Ramos (cell line): ENCODE measurements around the gene HNRNPUL2.

Experiments
- in situ Hi-C: fragments of 300-500 bp; cut with MboI; formaldehyde crosslinking; loops from one replicate; pipeline ENCODE4 v1.14.3; 2022; ENCODE audit warnings: low sequenced_read_pairs; ENCODE audit not compliant: unreplicated experiment

HNRNPUL2 gene

DNA sequence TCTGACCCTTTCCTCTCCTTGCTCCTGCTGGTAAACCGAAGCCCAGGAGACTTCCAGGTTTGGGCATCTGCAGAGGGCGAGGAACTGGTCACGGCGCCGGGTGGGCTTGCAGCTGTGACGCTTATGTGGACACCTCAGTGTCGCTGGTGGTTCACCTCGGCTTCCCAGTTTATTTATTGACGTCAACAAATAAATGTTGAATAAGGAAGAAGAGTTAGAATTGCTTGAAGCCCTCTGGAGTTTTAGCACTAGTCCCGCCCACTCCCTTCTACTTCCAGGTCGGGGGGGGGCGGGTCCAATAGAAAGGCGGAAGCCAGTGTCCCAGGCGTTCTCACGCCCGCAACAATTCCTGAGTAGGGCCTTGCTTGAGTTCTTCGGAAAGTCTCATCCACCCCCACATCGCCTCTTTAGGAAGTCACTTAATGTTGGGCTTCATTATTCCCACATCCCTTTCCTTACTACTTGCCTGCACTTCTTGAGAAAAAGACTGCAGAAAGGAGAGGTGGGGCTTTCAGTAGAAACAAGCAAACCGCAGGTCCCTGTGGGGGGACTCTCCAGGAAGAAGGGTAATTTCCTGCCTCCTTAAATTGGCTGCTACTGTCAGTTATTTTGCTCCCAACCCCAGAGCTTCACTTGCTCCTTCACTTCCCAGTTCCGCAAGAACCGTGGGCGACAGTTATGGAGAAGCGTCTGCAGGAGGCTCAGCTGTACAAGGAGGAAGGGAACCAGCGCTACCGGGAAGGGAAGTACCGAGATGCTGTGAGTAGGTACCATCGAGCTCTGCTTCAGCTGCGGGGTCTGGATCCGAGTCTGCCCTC is 1.1 kb upstream of the HNRNPUL2 start, which contains the start of gene TTC9C:
Gene TTC9C (plus strand): TSS at position 316 of the 818 bp plus-strand sequence. CDS start 363 bp downstream, at position 679.
- in situ Hi-C loops = no loop called here

- in situ Hi-C loops = no loop called here
These were observed 564 bp upstream of the HNRNPUL2 start for GRCh38 chr11:62727872-62728170.

- in situ Hi-C loops = no loop called here
These were observed 417 bp downstream of the HNRNPUL2 start for GRCh38 chr11:62726915-62727164.

GRCh38 chr11:62726156-62726914 is 922 bp downstream of the HNRNPUL2 start:
- in situ Hi-C loops = no loop called here

- in situ Hi-C loops = no loop called here
These were observed 1.6 kb downstream of the HNRNPUL2 start for GRCh38 chr11:62725646-62726045.

DNA sequence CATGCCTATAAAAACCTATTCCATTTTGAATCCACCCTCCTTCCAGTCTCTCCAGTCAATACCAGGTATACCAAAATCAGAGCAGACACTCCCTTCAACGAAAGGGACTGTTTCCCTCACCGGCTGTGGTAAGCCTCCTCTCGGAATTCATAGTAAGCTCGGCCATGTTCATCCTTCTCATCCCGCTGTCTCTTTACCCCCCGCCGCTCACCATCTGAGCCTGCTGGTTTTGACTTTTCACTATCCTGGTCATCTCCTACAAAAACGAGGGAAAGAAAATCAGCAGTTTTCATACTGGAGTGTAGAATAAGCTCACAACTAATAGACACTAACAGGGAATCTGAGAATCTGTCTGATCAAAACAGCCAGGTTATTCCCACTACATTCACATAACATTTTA is 3.1 kb downstream of the HNRNPUL2 start:
- in situ Hi-C loops = no loop called here

- in situ Hi-C loops = no loop called here
These were observed 5.3 kb downstream of the HNRNPUL2 start for GRCh38 chr11:62721994-62722393.

- in situ Hi-C loops = no loop called here
These were observed 7.8 kb downstream of the HNRNPUL2 start for GRCh38 chr11:62719302-62719978.

- in situ Hi-C loops = no loop called here
These were observed 10.4 kb downstream of the HNRNPUL2 start for GRCh38 chr11:62716816-62717215.

- in situ Hi-C loops = no loop called here
These were observed 11.1 kb downstream of the HNRNPUL2 start for GRCh38 chr11:62716206-62716605.

- in situ Hi-C loops = no loop called here
These were observed 11.8 kb downstream of the HNRNPUL2 start for GRCh38 chr11:62715150-62716130.

DNA sequence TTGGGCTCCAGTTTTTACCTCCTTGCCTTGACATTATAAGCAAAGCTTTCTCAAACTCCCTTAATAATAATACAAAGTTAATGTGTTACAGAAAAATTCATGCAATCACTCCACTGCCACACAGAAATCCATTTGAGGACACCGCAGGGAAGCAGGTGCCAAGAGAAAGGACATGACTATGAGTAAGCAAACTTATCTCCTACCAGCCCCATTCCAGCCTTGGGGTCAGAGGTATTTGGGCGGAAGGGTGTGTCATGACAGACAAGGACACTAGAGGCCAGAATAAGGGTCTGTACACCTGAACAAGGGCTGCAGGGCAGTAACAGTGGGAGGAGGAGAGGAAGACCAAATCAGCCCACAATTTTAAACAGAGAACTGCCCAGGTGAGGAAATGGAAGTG is 13.9 kb downstream of the HNRNPUL2 start:
- in situ Hi-C loops = no loop called here

DNA sequence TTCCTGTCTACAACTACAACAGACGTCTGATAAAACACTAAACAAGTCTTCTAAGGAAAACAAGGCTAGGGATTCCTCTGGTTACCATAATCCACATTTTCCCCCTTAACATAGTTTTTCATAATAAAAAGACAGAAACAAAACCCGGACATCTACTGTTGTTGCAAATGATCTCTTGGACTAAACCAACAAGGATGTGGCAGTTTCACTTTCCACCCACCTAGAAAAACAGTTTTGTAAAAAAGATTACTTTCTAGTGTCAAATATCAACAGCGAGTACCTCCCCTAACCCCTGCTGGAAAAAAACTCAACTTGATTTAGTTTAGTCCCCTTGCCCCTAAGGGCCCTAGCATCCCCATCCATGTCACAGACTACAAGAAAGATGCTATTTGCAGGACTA is 14.4 kb downstream of the HNRNPUL2 start:
- in situ Hi-C loops = no loop called here

DNA sequence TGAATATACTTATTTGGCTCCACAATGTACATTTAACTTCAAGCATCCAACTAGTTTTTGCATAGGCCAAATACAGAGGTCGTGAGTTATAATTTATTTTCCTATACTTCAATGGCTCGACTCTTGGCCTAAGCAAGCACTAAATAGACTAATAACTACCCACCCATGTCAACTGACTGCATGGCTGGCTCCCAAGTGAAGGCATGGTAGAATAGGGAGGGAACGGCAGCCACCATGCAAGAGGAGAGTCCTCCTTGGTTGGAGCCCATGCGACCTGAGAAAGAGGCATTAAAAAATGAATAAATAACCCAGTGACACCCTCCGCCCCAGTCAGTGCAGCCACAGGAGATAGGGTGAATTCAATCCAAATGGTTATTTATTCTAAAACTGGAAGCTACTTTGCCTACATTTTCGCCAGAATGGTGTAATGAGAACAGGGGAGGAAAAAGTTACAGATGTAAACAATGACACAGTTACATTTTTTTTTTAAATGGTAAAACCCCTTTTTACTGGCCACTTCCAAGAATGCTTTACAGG is 14.9 kb downstream of the HNRNPUL2 start:
- in situ Hi-C loops = no loop called here

DNA sequence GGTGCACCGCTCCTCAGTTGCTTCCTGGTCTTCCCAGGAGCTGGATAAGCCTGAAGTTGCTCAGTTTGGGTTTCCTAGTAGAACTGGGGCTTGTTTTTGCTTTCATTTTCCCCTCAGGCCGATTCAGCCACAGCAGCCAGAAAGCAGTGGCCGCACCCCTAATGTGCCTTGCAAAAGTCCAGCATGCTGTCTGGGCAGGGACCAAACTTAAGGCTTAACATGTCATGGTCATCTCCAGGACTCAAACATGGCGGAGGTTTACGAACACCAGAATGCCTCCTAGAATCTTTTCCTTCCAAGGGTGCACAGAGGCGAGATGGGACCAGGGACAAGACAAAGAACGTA is 17.3 kb downstream of the HNRNPUL2 start:
- in situ Hi-C loops = no loop called here

GRCh38 chr11:62709247-62710000 is 17.8 kb downstream of the HNRNPUL2 start:
- in situ Hi-C loops = no loop called here

GRCh38 chr11:62708793-62709192 is 18.5 kb downstream of the HNRNPUL2 start:
- in situ Hi-C loops = no loop called here

GRCh38 chr11:62708392-62708791 is 18.9 kb downstream of the HNRNPUL2 start:
- in situ Hi-C loops = no loop called here

DNA sequence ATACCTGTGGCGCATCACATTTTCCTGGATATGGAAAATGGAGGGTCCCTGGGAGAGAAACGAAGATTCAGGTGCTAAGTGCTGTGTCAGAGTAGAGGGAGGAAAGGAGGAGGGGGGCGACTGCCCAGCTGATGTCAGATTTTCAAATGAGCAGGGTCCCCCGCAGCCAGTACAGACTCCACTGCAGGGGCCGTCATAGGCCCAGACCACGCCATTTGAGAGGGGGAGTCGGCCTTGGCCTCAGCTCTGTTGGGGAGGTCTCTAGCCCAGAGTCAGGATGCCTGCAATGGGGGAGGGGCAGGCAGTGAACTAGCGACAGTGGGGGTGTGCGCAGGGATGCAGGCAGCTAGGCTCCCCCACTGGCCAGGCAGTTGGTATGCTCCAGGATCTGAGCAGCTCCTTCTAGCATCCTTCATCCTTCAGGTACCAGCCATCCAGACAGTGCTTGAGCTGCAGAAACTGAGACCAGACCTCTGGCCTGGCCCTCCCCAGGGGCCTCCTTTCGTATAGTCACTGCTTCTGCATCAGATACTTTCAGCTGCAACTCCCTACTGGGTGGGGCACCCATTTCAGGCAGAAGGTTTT is 19.9 kb downstream of the HNRNPUL2 start, which contains the start of the genes BSCL2 and GNG3:
Gene BSCL2 (minus strand): TSS at position 148 of the 585 bp plus-strand sequence. CDS start 229 bp downstream, outside the sequence.
Gene GNG3 (plus strand): TSS at position 400 of the 585 bp plus-strand sequence. CDS start 620 bp downstream, outside the sequence.
- in situ Hi-C loops = no loop called here
